WTC11 (cell line): ENCODE results near the gene GPR183.

Source experiments
- JUN ChIP-seq: sonication (generic); formaldehyde crosslinking; IDR thresholded peaks from 2 replicates; pipeline ENCODE4 v1.8.0; 2023; ENCODE audit warnings: mild to moderate bottlenecking, missing genetic modification reagents
- OVOL2 ChIP-seq: fragments of 250-450 bp; sonication (Bioruptor Pico); IDR thresholded peaks from 2 replicates; pipeline ENCODE4 v1.9.0; 2021; ENCODE audit warnings: mild to moderate bottlenecking, borderline replicate concordance
- SMAD3 ChIP-seq: sonication (generic); formaldehyde crosslinking; IDR thresholded peaks from 2 replicates; pipeline ENCODE4 v1.8.0; 2022; ENCODE audit warnings: missing genetic modification reagents, mild to moderate bottlenecking, borderline replicate concordance
- SOX15 ChIP-seq: fragments of 250-450 bp; sonication (Bioruptor Pico); IDR thresholded peaks from 2 replicates; pipeline ENCODE4 v1.9.0; 2021; ENCODE audit warnings: mild to moderate bottlenecking
- ZNF232 ChIP-seq: sonication (generic); formaldehyde crosslinking; IDR thresholded peaks from 2 replicates; pipeline ENCODE4 v1.8.0; 2022; ENCODE audit warnings: mild to moderate bottlenecking, missing genetic modification reagents
- TF ChIP-seq, protein P1 (sequence below): fragments of 200-600 bp; IDR thresholded peaks from 2 replicates; pipeline ENCODE4 v1.8.0; 2022; ENCODE audit warnings: antibody characterized with exemption
- TF ChIP-seq, protein P2 (sequence below): sonication (generic); formaldehyde crosslinking; IDR thresholded peaks from 2 replicates; pipeline ENCODE4 v1.8.0; 2022; ENCODE audit warnings: missing genetic modification reagents
- TF ChIP-seq, protein P3 (sequence below): sonication (generic); formaldehyde crosslinking; IDR thresholded peaks from 2 replicates; pipeline ENCODE4 v1.8.0; 2022; ENCODE audit warnings: mild to moderate bottlenecking, missing genetic modification reagents

DNA sequence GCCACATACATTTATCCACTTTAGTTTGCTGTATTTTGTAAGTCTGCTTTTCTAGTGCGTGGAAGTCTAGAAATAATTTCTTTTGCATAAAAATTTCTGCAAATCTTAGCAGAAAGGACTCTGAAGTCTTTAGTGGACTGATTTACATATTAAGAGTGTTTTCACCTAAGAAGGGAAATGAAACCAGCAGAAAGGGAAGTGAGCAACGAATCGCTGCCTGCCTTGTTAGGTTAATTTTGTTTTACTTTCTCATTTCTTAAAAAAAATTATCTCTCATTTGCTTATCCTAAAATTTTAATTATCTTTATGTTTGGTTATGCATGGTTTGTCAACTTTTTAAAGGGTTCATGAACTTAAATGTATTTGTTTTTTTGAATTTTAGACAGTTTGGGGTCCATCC, 48.3 kb downstream of the GPR183 start:
- TF ChIP-seq JUN (CRISPR knock-in tag) (no peak), ZNF232 (CRISPR knock-in tag) (no peak), OVOL2 (no peak), SOX15 (no peak), SMAD3 (CRISPR knock-in tag) (no peak)
- TF ChIP-seq, protein P1, sequence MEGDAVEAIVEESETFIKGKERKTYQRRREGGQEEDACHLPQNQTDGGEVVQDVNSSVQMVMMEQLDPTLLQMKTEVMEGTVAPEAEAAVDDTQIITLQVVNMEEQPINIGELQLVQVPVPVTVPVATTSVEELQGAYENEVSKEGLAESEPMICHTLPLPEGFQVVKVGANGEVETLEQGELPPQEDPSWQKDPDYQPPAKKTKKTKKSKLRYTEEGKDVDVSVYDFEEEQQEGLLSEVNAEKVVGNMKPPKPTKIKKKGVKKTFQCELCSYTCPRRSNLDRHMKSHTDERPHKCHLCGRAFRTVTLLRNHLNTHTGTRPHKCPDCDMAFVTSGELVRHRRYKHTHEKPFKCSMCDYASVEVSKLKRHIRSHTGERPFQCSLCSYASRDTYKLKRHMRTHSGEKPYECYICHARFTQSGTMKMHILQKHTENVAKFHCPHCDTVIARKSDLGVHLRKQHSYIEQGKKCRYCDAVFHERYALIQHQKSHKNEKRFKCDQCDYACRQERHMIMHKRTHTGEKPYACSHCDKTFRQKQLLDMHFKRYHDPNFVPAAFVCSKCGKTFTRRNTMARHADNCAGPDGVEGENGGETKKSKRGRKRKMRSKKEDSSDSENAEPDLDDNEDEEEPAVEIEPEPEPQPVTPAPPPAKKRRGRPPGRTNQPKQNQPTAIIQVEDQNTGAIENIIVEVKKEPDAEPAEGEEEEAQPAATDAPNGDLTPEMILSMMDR, result no peak
- TF ChIP-seq, protein P2, sequence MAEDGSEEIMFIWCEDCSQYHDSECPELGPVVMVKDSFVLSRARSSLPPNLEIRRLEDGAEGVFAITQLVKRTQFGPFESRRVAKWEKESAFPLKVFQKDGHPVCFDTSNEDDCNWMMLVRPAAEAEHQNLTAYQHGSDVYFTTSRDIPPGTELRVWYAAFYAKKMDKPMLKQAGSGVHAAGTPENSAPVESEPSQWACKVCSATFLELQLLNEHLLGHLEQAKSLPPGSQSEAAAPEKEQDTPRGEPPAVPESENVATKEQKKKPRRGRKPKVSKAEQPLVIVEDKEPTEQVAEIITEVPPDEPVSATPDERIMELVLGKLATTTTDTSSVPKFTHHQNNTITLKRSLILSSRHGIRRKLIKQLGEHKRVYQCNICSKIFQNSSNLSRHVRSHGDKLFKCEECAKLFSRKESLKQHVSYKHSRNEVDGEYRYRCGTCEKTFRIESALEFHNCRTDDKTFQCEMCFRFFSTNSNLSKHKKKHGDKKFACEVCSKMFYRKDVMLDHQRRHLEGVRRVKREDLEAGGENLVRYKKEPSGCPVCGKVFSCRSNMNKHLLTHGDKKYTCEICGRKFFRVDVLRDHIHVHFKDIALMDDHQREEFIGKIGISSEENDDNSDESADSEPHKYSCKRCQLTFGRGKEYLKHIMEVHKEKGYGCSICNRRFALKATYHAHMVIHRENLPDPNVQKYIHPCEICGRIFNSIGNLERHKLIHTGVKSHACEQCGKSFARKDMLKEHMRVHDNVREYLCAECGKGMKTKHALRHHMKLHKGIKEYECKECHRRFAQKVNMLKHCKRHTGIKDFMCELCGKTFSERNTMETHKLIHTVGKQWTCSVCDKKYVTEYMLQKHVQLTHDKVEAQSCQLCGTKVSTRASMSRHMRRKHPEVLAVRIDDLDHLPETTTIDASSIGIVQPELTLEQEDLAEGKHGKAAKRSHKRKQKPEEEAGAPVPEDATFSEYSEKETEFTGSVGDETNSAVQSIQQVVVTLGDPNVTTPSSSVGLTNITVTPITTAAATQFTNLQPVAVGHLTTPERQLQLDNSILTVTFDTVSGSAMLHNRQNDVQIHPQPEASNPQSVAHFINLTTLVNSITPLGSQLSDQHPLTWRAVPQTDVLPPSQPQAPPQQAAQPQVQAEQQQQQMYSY, result no peak
- TF ChIP-seq, protein P3, sequence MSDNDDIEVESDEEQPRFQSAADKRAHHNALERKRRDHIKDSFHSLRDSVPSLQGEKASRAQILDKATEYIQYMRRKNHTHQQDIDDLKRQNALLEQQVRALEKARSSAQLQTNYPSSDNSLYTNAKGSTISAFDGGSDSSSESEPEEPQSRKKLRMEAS (CRISPR knock-in tag), result no peak
